Ishikawa (cell line): ENCODE measurements around the gene ANO6.

Experiments
- EP300 ChIP-seq: IDR thresholded peaks from 2 replicates; pipeline ENCODE4 v1.6.1; 2012; ENCODE audit warnings: borderline replicate concordance
- FOXM1 ChIP-seq: IDR thresholded peaks from 2 replicates; pipeline ENCODE4 v1.6.1; 2012; ENCODE audit warnings: low read depth, borderline replicate concordance
- RAD21 ChIP-seq: IDR thresholded peaks from 2 replicates; pipeline ENCODE4 v1.6.1; 2012; ENCODE audit warnings: low read depth
- ZBTB7A ChIP-seq: IDR thresholded peaks from 2 replicates; pipeline ENCODE4 v1.6.1; 2012; ENCODE audit warnings: low read depth

DNA sequence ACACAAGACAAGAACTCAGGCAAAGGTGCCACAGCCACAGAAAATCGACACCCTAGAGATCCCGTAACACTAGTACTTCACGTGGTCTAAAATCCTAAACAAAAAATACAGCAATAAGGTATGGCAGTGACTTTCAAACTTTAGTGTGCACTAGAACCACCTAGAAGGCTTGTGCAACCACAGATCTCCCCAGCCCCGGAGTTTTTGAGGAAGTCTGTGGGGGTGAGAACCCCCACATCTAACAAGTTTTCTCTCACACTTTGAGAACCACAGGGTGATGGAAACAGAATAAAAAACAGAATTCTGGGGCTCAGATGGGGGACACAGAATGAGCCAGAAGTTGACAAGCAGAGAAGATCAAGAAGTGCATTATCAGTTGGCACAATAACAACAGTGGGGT is 254.0 kb downstream of the ANO6 start:
- TF ChIP-seq EP300 (no peak), RAD21 (no peak), ZBTB7A (no peak), FOXM1 (no peak)
